ENCODE results near the gene SHMT2.

Gene SHMT2

DNA sequence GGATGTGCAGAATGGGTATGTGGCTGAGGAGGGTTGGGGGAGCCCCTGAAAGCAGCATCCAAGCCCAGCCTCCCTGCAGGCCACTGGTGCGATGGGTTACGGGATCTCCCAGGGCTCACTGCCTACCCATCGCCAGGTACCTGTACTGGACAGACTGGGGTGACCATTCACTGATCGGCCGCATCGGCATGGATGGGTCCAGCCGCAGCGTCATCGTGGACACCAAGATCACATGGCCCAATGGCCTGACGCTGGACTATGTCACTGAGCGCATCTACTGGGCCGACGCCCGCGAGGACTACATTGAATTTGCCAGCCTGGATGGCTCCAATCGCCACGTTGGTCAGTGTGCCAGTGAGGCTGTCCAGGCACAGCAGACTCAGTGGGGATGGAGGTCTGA lies 31.2 kb upstream of the SHMT2 start:
- DNase-seq (ENCODE audit: low read depth) = no peak

DNA sequence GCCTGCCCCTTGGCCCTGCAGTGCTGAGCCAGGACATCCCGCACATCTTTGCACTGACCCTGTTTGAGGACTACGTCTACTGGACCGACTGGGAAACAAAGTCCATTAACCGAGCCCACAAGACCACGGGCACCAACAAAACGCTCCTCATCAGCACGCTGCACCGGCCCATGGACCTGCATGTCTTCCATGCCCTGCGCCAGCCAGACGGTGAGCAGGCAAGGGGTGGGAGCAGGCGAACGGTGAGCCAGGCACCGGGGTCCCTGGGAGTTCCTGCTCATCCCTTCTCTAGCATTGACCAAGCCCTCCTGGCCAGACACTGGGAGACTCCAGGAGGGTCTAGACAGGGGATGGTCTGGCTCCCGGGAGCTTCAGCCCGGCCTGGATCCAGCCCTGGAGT lies 30.3 kb upstream of the SHMT2 start:
- no peak for DNase-seq (ENCODE audit: low read depth)

DNA sequence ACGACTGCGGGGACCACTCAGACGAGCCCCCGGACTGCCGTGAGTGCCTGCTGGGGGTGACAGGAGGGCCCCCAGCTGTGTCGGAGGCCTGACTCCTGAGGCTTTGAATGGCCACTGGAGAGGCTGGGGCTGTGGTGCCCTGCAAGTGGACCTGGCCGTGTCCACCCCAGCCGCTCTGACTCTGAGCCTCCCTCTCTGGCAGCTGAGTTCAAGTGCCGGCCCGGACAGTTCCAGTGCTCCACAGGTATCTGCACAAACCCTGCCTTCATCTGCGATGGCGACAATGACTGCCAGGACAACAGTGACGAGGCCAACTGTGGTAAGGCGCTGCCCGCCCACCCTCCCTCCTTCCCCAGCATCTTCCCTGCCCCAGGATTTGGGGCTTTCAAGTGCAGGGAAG lies 29.0 kb upstream of the SHMT2 start:
- no peak for DNase-seq (ENCODE audit: low read depth)

DNA sequence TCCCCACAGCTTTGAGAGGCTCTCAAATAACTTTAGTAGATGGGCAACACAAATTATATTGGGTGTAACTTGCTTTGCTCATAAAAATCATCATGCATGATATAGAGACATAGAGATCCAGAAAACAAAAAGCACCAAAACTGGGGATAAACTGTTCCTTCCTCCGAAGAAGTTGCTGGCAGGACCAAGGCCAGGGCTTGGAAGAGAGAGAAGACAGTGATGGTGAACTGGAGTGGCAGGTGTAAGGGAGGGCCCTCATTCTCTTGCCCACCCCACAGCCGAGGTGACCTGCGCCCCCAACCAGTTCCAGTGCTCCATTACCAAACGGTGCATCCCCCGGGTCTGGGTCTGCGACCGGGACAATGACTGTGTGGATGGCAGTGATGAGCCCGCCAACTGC lies 28.3 kb upstream of the SHMT2 start:
- DNase-seq (ENCODE audit: low read depth) = no peak

DNA sequence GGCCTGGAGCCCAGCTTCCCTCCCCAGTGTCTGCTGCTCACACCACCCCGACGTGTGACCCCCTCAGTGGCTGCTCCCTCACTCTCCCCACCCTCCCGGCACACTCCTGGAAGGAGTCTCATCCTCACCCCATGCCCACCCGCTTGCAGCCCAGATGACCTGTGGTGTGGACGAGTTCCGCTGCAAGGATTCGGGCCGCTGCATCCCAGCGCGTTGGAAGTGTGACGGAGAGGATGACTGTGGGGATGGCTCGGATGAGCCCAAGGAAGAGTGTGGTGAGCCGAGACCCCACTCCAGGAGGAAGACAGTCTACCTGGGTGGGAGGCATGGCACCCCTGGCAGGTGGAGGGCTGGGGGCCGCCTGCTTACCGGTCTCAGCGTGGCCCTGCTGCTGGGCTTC lies 27.9 kb upstream of the SHMT2 start:
- DNase-seq (ENCODE audit: low read depth) = no peak

DNA sequence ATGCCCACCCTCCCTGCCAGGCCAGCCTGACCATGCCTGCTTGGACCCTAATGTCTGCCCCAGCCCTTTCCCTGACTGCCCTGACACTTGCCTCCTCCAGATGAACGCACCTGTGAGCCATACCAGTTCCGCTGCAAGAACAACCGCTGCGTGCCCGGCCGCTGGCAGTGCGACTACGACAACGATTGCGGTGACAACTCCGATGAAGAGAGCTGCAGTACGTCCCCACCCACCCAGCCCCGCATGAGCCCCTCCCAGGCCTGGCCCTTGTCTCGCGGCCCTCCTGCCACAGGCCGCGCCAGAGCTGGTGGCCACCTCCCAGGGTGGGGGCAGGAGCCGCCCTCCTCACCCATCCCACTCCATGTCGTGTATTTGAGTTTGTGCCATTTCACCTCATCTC lies 27.2 kb upstream of the SHMT2 start:
- no peak for DNase-seq (ENCODE audit: low read depth)

DNA sequence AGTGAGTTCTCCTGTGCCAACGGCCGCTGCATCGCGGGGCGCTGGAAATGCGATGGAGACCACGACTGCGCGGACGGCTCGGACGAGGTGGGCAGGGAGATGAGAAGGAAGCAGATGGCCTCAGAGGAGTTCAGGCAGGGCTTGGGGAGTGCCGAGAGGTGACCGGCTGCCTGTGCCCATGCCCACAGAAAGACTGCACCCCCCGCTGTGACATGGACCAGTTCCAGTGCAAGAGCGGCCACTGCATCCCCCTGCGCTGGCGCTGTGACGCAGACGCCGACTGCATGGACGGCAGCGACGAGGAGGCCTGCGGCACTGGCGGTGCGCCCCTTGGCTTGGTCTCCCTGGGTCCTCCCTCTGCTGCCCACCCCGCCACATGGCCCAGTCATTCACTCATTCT lies 26.3 kb upstream of the SHMT2 start:
- DNase-seq (ENCODE audit: low read depth) = no peak

DNA sequence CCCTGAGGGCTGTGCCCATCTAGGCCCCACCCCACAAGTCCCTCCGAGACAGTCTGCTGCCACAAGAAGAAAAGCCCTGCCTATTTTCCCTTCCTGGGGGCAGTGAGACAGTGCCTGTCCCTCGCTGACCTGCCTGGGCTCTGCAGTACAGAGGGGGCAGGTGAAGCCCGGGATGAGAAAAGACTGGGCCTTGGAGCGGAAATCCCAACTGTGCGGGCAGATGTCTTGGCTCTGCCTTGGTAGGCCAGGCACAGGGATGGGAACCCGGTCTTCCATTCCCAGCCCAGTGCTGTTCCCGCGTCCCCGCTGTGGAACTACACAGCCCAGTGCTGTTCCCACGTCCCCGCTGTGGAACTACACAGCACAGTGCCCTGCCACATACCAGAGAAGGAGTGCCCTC lies 25.7 kb upstream of the SHMT2 start:
- DNase-seq (ENCODE audit: low read depth) = no peak

DNA sequence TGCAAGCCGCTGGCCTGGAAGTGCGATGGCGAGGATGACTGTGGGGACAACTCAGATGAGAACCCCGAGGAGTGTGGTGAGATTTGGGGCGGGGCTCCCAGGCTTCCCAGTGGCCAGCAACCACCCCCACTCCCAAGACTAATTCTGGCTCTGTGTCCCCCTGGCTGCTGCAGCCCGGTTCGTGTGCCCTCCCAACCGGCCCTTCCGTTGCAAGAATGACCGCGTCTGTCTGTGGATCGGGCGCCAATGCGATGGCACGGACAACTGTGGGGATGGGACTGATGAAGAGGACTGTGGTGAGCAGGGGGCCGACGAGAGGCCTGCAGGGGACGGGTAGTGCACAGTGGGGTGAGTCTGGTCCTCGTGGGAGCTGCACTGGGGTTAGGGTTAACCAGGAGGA lies 25.1 kb upstream of the SHMT2 start:
- DNase-seq (ENCODE audit: low read depth) = no peak

DNA sequence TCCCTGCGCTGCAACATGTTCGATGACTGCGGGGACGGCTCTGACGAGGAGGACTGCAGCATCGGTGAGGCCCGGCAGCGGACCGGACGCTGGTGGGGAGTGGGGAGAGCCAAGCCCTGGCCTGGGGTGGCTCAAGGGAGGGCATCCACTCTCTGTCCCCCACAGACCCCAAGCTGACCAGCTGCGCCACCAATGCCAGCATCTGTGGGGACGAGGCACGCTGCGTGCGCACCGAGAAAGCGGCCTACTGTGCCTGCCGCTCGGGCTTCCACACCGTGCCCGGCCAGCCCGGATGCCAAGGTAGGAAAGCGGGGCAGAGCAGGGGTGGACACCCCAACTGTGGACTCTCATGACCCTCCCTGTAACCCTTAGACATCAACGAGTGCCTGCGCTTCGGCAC lies 24.3 kb upstream of the SHMT2 start:
- no peak for DNase-seq (ENCODE audit: low read depth)

DNA sequence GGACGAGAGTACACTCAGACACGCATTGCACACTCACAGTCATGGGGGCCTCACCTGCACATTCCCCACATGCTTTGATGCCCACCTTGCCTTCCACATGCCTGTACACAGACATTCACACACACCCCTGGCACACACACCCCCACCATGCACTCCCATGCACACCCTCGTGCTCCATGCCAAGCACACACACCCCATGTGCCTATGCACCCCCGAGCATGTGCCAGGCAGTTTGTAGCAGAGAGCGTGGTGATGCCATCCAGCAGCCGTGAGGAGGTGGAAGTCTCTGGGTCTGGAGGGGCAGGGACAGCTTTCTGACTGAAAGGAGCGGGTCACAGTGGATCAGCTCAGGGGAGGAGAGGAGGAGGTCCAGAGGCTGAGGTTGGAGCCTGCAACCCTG lies 23.6 kb upstream of the SHMT2 start:
- no peak for DNase-seq (ENCODE audit: low read depth)

DNA sequence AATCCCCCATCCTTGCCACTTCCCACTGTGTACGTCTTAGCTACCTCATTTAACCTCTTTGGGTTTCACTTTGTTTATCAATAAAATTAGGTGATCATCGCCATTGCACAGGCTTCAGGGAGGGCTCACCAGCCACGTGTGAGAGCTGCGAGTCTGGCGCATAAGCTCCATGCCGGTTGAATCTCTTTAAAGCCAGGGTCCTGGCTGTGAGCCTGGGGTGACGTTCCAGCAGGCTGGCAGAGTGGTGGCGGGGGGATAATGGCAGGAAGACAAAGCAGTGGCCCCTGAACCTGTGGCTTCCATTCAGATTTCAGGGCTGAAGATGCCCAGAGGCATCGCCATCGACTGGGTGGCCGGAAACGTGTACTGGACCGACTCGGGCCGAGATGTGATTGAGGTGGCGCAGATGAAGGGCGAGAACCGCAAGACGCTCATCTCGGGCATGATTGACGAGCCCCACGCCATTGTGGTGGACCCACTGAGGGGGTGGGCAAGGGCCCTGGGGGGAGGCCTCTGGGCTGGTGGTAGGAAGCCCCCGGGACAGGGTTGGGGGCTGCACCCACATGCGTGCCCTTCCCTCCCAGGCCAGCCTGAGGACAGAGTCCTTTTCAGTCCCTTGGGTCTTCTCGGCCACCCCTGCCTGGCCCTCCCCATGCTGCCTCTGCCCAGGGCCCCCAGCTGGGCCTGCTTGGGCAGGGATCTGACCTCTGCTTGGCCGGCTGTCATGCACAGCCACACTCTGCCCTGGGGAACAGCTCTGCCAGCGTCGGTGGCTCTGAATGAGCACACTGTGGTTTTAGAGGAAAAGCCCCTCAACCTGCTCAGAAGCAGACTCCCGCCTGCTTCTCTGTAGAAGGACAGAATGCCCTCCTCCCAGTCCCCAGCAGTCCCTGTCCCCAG lies 21.5 kb upstream of the SHMT2 start:
- no peak for DNase-seq (ENCODE audit: low read depth)

DNA sequence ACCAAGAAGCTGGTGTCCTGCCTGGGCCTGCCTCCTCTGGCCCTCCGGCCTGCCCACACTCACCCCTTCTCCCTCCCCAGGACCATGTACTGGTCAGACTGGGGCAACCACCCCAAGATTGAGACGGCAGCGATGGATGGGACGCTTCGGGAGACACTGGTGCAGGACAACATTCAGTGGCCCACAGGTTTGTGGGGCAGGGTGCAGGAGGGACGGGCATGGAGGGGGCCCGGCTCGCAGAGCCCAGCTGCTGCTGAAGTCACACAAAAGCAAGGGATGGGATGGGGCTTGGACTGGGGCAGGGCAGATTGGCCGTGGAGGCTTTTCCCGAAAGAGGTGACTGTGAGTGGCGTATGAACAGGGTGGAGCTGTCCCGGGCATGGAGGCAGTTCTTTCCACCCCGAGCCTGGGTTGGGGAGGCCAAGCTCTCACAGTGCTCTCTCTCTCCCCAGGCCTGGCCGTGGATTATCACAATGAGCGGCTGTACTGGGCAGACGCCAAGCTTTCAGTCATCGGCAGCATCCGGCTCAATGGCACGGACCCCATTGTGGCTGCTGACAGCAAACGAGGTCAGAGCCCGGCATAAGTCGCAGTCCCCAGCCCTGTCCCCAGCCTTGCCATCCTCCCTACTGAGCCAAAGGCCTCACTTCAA lies 20.8 kb upstream of the SHMT2 start:
- DNase-seq (ENCODE audit: low read depth) = no peak

DNA sequence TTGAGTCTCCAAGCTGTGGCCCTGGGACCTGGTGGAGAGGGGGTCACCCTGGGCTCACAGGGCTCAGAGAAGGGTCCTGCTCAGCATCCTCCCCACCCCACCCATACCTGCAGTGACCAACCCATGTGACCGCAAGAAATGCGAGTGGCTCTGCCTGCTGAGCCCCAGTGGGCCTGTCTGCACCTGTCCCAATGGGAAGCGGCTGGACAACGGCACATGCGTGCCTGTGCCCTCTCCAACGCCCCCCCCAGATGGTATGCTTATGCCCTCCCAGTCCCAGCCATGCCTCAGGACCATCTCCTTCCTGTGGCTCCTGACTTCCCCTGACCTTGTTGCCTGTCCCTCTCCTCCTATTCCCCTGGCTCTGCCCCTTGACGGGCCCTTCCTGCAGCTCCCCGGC lies 19.6 kb upstream of the SHMT2 start:
- no peak for DNase-seq (ENCODE audit: low read depth)

DNA sequence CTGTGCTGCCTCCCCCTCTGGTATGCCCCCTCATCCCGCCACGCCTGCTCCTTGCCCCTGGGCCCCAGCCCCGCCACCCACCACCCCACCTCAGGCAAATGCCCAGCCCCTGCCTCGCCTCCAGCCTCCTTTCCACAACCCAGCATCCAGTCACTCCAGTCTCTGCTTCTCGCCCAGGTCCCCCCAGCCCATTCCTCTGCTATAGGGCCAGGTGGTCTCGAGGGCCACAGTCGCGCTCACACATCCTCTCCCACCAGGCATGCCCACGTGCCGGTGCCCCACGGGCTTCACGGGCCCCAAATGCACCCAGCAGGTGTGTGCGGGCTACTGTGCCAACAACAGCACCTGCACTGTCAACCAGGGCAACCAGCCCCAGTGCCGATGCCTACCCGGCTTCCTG lies 19.1 kb upstream of the SHMT2 start:
- DNase-seq (ENCODE audit: low read depth) = no peak

DNA sequence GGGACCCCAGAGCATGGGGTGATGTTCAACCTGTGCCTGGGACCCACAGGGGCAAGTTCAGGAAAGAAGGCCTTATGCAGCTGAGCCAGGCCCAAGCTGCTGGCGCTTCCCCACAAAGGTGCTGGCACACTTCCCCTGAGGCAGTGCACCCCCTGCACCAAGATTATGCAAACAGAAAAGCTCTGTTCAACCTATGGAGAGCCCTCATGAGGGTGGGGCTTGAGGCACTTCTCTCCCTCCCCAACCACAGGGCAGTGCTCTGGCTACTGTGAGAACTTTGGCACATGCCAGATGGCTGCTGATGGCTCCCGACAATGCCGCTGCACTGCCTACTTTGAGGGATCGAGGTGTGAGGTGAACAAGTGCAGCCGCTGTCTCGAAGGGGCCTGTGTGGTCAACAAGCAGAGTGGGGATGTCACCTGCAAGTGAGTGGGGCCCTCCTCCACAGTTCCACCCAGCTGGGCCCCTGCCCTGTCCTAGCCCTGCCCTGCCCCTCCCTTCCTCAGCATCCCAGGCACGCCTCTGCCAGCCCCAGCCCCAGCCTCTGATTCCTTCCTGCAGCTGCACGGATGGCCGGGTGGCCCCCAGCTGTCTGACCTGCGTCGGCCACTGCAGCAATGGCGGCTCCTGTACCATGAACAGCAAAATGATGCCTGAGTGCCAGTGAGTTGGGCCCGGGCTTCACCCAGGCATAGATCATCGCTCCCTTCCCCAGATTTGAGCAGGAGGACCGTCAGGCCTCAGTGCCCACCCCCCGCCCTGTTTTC lies 18.4 kb upstream of the SHMT2 start:
- DNase-seq (ENCODE audit: low read depth) = no peak

DNA sequence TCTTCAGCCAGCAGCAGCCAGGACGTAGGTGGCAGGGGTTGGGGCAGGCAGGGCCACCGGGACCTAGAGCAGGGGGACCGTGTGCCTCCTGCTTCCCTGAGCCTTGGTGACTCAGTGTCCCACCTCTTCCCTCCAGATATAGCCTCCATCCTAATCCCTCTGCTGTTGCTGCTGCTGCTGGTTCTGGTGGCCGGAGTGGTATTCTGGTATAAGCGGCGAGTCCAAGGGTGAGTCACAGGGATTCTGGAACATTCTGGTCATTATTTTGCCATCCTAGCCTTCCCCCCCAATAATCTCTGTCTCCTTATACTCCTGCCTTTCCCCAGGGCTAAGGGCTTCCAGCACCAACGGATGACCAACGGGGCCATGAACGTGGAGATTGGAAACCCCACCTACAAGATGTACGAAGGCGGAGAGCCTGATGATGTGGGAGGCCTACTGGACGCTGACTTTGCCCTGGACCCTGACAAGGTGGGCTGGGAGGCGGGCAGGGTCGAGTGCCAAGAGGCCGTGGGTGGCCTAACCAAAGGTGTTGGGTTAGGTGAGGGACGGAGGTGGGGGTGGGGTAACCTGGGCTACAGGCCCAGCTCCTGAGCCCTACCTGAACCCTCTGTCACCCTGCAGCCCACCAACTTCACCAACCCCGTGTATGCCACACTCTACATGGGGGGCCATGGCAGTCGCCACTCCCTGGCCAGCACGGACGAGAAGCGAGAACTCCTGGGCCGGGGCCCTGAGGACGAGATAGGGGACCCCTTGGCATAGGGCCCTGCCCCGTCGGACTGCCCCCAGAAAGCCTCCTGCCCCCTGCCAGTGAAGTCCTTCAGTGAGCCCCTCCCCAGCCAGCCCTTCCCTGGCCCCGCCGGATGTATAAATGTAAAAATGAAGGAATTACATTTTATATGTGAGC lies 17.5 kb upstream of the SHMT2 start:
- DNase-seq (ENCODE audit: low read depth) = no peak

DNA sequence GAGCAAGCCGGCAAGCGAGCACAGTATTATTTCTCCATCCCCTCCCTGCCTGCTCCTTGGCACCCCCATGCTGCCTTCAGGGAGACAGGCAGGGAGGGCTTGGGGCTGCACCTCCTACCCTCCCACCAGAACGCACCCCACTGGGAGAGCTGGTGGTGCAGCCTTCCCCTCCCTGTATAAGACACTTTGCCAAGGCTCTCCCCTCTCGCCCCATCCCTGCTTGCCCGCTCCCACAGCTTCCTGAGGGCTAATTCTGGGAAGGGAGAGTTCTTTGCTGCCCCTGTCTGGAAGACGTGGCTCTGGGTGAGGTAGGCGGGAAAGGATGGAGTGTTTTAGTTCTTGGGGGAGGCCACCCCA lies 16.8 kb upstream of the SHMT2 start:
- DNase-seq (ENCODE audit: low read depth) = no peak

DNA sequence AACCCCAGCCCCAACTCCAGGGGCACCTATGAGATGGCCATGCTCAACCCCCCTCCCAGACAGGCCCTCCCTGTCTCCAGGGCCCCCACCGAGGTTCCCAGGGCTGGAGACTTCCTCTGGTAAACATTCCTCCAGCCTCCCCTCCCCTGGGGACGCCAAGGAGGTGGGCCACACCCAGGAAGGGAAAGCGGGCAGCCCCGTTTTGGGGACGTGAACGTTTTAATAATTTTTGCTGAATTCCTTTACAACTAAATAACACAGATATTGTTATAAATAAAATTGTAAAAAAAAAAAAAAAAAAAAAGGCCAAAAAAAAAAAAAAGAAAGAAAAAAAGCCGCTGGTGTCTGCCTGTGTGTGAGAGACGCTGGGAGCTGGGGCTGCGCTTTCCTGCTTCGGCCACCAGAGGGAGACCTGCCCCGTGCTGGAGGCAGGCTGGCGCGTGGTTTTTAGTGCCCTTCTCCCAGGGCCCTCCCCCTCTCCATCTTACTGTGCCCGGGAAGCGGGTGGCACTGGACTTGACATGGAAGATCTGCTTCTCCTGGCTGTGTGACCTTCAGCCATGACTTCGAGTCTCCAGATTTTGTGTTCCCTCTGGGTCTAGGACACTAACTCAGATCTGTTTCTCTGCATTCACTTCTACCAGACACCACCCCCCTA lies 16.3 kb upstream of the SHMT2 start:
- DNase-seq (ENCODE audit: low read depth) = peak; percentile 77

DNA sequence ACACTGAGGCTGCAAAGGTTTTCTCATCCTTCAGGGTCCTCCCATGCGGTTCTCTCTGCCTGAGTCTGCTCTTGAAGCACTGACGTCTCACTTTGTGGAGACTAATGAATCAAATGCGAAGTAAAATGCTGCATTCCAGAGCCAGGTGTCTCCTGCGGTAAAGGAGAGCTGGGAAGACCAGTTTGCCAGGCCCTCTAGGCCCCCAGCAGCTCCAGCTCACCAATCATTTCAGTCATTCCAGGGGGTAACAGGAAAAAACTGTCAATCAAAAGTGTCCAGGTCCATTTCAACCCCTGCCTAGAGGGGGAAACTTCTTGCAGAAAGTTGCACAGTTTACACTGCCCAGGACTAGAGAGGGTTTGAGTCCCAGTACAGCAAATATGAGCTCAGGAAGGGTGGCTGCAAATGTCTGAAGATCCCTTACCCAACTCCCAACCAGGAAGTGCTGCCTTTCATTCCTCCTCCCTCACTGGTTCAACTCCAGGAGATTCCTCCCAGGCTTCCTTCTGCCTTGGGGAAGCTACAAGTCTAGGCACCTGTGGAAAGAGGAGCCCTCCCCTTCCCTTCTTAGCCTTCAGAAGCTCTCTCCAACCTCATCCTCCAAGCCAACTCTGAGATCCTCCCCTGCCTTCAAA lies 15.6 kb upstream of the SHMT2 start:
- DNase-seq (ENCODE audit: low read depth) = no peak

DNA sequence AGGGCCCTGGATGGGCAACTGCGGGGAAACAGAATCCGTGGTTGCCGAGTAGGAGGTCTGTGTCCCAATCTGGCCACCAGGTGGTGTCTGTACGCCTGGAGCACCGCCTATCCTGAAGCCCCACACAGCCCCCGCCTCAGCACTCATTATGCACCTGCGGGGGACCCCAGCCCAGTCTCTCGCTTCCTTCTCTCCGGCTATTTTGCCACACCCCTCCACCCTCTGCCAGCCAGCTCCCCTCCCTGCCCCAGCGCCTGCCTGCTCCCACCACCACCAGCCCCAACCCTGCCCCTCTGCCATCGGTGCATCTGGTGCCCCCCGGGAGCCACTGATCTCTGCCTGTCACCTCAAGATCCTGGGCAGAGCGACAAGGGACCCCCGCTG lies 15.1 kb upstream of the SHMT2 start:
- DNase-seq (ENCODE audit: low read depth) = no peak
